ENCODE results near the gene PLAC1. TPM values are rescaled to one million over a fixed set of nuclear protein-coding genes. Genes with fewer than 3 reads are reported as not detected.

The PLAC1 gene
- total and polyA plus RNA-seq, 2 experiments from 2014 or later: 0.50 to 0.83 TPM

DNA sequence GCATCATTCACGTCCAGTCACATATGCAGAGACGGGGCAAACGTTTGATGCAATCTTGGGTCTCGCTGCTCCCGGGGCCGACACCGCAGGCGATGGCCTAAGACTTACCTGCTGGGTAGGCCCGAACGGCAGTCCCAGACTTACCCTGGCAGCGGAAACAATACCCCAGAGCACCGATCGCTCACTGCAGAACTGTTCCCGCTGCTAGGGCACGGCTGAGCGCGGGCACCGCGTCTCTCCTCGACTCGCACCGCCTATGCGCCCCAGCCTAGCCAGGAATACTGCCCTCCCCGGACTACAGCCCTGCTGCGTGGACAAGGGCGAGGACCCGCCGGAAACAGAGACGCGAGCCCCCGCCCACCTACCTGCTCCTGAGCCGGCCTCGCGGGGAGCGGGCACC is 112.1 kb downstream of the PLAC1 start (continued):
- TF ChIP-seq, protein P1, sequence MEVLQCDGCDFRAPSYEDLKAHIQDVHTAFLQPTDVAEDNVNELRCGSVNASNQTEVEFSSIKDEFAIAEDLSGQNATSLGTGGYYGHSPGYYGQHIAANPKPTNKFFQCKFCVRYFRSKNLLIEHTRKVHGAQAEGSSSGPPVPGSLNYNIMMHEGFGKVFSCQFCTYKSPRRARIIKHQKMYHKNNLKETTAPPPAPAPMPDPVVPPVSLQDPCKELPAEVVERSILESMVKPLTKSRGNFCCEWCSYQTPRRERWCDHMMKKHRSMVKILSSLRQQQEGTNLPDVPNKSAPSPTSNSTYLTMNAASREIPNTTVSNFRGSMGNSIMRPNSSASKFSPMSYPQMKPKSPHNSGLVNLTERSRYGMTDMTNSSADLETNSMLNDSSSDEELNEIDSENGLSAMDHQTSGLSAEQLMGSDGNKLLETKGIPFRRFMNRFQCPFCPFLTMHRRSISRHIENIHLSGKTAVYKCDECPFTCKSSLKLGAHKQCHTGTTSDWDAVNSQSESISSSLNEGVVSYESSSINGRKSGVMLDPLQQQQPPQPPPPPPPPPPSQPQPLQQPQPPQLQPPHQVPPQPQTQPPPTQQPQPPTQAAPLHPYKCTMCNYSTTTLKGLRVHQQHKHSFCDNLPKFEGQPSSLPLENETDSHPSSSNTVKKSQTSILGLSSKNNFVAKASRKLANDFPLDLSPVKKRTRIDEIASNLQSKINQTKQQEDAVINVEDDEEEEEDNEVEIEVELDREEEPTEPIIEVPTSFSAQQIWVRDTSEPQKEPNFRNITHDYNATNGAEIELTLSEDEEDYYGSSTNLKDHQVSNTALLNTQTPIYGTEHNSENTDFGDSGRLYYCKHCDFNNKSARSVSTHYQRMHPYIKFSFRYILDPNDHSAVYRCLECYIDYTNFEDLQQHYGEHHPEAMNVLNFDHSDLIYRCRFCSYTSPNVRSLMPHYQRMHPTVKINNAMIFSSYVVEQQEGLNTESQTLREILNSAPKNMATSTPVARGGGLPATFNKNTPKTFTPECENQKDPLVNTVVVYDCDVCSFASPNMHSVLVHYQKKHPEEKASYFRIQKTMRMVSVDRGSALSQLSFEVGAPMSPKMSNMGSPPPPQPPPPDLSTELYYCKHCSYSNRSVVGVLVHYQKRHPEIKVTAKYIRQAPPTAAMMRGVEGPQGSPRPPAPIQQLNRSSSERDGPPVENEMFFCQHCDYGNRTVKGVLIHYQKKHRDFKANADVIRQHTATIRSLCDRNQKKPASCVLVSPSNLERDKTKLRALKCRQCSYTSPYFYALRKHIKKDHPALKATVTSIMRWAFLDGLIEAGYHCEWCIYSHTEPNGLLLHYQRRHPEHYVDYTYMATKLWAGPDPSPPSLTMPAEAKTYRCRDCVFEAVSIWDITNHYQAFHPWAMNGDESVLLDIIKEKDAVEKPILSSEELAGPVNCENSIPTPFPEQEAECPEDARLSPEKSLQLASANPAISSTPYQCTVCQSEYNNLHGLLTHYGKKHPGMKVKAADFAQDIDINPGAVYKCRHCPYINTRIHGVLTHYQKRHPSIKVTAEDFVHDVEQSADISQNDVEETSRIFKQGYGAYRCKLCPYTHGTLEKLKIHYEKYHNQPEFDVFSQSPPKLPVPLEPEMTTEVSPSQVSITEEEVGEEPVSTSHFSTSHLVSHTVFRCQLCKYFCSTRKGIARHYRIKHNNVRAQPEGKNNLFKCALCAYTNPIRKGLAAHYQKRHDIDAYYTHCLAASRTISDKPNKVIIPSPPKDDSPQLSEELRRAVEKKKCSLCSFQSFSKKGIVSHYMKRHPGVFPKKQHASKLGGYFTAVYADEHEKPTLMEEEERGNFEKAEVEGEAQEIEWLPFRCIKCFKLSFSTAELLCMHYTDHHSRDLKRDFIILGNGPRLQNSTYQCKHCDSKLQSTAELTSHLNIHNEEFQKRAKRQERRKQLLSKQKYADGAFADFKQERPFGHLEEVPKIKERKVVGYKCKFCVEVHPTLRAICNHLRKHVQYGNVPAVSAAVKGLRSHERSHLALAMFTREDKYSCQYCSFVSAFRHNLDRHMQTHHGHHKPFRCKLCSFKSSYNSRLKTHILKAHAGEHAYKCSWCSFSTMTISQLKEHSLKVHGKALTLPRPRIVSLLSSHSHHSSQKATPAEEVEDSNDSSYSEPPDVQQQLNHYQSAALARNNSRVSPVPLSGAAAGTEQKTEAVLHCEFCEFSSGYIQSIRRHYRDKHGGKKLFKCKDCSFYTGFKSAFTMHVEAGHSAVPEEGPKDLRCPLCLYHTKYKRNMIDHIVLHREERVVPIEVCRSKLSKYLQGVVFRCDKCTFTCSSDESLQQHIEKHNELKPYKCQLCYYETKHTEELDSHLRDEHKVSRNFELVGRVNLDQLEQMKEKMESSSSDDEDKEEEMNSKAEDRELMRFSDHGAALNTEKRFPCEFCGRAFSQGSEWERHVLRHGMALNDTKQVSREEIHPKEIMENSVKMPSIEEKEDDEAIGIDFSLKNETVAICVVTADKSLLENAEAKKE (CRISPR knock-in tag; IDR thresholded peaks at IDR 0.05): no peak
- TF ChIP-seq, protein P2, sequence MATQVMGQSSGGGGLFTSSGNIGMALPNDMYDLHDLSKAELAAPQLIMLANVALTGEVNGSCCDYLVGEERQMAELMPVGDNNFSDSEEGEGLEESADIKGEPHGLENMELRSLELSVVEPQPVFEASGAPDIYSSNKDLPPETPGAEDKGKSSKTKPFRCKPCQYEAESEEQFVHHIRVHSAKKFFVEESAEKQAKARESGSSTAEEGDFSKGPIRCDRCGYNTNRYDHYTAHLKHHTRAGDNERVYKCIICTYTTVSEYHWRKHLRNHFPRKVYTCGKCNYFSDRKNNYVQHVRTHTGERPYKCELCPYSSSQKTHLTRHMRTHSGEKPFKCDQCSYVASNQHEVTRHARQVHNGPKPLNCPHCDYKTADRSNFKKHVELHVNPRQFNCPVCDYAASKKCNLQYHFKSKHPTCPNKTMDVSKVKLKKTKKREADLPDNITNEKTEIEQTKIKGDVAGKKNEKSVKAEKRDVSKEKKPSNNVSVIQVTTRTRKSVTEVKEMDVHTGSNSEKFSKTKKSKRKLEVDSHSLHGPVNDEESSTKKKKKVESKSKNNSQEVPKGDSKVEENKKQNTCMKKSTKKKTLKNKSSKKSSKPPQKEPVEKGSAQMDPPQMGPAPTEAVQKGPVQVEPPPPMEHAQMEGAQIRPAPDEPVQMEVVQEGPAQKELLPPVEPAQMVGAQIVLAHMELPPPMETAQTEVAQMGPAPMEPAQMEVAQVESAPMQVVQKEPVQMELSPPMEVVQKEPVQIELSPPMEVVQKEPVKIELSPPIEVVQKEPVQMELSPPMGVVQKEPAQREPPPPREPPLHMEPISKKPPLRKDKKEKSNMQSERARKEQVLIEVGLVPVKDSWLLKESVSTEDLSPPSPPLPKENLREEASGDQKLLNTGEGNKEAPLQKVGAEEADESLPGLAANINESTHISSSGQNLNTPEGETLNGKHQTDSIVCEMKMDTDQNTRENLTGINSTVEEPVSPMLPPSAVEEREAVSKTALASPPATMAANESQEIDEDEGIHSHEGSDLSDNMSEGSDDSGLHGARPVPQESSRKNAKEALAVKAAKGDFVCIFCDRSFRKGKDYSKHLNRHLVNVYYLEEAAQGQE (IDR thresholded peaks at IDR 0.05; ENCODE audit: unreplicated experiment): no peak
- TF ChIP-seq, protein P3, sequence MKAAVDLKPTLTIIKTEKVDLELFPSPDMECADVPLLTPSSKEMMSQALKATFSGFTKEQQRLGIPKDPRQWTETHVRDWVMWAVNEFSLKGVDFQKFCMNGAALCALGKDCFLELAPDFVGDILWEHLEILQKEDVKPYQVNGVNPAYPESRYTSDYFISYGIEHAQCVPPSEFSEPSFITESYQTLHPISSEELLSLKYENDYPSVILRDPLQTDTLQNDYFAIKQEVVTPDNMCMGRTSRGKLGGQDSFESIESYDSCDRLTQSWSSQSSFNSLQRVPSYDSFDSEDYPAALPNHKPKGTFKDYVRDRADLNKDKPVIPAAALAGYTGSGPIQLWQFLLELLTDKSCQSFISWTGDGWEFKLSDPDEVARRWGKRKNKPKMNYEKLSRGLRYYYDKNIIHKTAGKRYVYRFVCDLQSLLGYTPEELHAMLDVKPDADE (IDR thresholded peaks at IDR 0.05): no peak
- no peak for TF ChIP-seq ZNF114 (CRISPR knock-in tag; IDR thresholded peaks at IDR 0.05)
